GM19035 (cell line): ENCODE measurements around the gene UVRAG.
"Not testable (repeated sequence)": the region's sequence is repeated elsewhere in the genome, so short reads cannot be mapped to it uniquely, and the experiment has no call there.

Experiments
- ATAC-seq: cut with Tn5 transposase; IDR thresholded peaks from one replicate; pipeline ENCODE4 v1.9.1; 2021; ENCODE audit not compliant: unreplicated experiment

The UVRAG gene

DNA sequence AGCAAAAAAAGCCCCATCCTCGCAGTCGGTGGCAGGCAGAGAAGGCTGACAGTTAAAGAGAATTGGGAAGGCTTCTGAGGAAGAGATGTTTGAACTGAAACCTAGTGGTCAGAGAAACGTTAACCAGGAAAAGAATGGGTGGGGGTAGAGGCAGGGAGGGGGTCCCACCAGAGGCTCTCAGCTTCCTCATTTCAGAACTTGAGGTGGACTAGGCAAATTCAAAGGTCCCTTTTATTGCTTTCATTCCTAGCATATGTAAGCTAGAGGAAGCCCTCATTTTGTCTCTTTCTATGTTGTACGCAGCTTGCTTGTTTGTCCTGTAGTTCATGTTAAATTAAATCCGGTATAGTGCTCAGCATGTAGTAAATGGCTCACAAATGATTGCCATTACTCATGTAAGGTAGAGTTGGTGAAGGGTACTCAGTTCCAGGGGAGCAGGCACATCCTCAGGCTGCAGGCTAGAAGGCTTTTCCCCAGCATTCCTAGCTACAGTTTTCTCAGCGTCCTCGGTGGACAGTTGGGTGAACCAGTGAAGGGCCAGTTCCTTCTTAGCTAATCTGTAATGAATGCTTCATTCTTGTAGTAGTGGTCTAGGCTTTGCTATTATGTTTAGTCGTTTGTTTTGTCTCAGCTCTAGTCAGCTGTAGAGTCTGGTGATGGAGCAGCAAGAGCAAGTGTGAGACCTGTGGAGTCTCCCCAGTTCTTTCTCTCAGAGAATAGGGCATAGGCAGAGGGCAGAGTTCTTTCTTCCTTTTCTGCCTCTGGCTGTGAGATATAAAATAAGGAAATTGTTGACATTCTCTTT is 58.6 kb downstream of the UVRAG start:
- peak; percentile 67 for ATAC-seq

DNA sequence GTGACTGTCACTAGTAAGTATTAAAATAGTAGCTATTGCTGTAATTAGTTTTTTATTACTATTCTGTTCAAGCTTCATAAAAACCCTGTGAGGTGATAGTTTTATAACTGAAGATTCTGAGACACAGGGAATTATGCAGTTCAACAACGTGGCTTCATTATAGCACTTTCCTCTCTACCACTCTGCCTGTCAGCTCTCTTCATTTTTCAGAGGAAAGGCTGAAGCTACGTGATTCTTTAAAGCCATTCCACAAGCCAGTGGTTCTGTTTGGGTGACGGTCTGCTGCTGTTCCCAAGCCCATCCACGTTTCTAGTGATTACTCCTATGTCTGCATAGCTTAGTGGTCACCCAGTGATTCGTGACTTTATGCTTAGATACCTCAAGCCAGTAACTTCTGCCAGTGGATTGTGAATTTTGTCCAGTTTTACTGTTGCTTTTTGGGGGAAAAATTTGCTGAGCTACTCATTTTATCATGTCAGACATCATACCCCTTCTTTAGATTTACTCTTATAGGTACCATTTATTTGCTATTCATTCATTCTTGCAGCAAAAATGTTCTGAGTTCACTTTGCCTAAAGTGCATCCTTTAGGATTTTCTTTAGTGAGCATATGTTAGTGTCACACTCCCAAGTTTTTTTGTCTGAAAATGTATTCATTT is 59.8 kb downstream of the UVRAG start:
- ATAC-seq, result no peak

GRCh38 chr11:75877327-75877726 is 62.3 kb downstream of the UVRAG start:
- ATAC-seq, result not testable (repeated sequence)

DNA sequence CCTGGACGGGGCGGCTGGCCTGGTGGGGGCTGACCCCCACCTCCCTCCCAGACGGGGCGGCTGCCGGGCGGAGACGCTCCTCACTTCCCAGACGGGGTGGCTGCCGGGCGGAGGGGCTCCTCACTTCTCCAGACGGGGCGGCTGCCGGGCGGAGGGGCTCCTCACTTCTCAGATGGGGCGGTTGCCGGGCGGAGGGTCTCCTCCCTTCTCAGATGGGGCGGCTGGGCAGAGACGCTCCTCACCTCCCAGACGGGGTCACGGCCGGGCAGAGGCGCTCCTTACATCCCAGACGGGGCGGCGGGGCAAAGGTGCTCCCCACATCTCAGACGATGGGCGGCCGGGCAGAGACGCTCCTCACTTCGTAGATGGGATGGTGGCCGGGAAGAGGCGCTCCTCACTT is 62.9 kb downstream of the UVRAG start:
- not testable (repeated sequence) for ATAC-seq

- ATAC-seq, result no peak
These were observed 63.9 kb downstream of the UVRAG start for GRCh38 chr11:75878933-75879332.

DNA sequence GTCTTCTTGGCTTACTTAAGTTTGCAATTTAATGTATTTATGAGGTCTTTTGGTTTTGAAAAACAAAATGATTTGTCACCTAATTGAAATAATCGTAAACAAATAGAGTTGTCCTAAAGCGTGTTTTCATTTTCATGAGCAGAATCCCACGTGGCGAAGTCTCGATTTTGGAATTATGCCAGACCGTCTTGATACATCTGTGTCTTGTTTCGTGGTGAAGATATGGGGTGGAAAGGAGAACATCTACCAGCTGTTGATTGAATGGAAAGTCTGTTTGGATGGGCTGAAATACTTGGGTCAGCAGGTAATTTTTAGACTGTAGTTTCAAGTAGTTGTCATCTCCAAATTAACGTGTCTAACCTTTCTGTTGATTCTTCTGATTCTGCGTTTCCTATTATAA is 64.7 kb downstream of the UVRAG start:
- ATAC-seq, result no peak

- not testable (repeated sequence) for ATAC-seq
These were observed 65.3 kb downstream of the UVRAG start for GRCh38 chr11:75880343-75880742.

GRCh38 chr11:75884321-75884720 is 69.3 kb downstream of the UVRAG start:
- no peak for ATAC-seq

DNA sequence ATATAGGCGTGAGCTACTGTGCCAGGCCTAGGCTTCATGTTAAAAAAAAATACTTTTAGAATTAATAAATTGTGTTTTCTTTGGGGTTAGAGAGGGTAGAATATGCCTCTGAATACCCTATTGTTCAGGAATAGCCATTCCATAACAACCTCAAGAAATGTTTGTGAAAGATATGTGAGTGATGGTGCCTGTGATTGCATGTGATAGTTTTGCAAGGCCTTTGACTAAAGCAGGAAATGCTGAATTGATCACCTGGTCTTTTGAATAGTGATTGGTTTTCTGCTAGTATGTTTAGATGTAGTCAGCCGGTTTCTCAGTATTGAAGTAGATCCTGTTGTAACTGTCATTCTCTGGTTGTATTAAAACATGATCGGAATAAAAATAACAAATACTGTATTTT is 73.4 kb downstream of the UVRAG start:
- no peak for ATAC-seq

DNA sequence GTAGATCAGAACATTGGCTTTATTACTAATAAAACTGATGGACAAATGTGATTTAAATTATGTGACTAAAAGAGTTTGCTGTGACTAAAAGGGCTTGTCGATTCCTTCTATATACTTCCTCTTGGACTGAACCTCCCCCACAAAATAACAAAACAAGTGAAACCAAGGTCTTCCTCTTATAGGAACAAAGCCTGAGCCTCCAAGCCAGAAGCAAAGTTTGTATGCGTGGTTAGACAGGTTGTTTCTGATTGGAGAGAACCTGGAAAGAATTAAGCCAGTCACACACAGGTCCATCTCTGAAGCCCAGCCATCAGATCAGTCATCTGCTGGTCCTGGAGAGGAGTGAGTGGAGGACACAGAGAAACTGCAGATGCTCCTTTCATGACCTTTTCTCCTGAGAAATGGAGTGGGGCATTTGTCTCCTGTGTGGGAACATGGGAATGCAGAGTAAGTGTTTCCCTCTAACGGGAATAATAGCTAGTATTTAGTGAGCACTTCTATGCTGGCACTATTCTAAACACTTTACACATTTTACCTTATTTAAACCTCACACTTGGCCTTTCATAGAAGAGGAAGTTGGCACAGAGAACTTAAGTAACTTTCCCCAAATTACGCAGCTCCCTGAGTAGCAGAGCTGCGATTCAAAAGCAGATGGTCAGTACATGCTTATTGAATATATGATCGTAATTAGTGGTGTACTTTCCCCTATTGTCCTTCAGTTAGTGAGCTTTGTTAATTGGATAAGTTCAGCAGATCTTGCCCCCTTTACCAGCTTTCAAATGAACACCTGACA is 77.1 kb downstream of the UVRAG start:
- peak; percentile 49 for ATAC-seq

DNA sequence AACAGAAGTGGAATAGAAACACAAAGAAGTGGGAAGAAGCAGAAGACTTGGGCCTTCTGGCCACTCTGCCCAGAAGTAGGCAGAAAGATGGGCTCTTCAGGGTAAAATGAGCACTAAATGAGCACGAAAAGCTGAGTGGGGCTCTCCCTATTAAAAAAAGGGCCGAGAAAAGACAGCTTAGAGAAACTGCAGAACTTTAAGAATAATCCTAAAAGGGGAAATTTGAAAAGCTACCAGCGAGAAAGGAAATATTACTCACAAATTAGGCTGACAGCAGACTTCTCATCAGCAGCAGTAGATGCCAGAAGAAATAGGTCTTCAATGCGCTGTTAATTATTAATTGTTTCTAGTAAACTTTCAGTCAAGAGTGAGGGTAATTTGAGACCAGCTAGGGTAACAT is 78.2 kb downstream of the UVRAG start:
- ATAC-seq, result no peak

- ATAC-seq, result no peak
These were observed 79.1 kb downstream of the UVRAG start for GRCh38 chr11:75894036-75894585.

DNA sequence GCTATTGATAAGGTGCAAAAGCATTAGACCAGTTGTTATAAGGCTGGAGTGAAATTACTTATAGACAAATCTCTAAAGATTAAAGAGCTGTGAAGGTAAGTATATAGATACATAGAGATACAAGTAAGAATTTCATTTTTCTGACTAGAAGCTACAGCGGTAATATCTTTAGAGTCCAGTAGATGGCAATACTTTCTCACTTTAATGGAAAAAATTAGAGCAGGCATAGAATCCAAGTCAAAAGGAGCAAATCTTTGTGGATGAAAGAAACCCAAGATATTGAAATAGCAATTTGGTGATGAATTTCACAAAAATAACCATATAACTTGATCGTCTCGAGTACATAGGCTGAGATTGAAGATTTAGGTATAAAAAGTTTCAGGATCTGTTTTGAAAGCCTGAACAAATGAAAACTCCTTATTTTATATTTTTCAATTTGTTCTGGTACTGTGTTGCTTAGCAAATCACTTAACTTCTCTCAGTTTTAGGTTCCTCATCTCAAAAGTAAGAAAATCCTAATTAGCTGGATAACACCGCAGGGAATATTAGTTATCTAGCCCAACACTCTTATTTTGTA is 81.9 kb downstream of the UVRAG start:
- no peak for ATAC-seq

- ATAC-seq, result no peak
These were observed 83.9 kb downstream of the UVRAG start for GRCh38 chr11:75898871-75899270.

- ATAC-seq, result no peak
These were observed 84.8 kb downstream of the UVRAG start for GRCh38 chr11:75899806-75900205.

- no peak for ATAC-seq
These were observed 85.8 kb downstream of the UVRAG start for GRCh38 chr11:75900848-75901247.

DNA sequence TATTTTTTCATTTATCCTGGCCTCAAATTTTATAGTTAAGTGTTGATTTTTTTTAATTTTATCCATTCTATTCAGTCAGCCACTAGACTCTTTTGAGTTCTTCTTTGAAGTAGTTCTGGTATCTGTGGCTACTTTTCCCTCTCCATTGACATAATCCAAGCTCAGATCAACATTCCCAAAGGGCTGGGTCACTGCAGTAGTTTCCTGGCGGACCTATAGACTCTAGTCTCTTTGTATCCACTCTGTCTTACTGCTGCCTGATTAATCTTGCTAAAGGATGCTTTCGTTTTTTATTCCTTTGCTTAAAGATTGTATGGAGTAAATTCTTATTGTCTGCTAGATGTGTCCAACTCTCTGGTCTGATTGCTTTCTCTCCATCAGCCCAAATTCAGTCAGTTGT is 87.6 kb downstream of the UVRAG start:
- no peak for ATAC-seq

DNA sequence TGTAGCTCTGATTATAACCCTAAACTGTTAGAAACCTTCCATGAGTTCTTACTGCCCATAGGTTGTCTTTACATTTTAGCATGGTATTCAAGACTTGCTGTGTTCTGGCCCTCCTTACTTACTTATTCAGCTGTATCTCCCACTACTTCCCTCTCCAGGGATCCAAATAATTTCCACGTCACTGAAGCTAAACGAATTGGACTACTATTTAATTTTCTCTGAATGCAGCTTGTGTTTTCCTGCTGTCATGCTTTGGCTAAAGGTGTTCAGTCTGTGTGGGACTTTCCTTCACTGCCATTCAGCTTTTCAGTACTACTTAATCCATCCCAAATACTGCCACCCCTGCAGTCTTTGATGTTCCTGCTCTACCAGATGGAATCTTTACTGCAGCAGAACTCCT is 88.3 kb downstream of the UVRAG start:
- ATAC-seq, result no peak

GRCh38 chr11:75905434-75905833 is 90.4 kb downstream of the UVRAG start:
- ATAC-seq, result no peak

GRCh38 chr11:75907906-75908527 is 93.0 kb downstream of the UVRAG start:
- no peak for ATAC-seq
